HEK293 (cell line): Measurements from ENCODE around the gene ABHD12.

ENCODE experiments used
- CTCF ChIA-PET: fragments of 350-600 bp; formaldehyde crosslinking; extraction: SDS; loops from one replicate; lab custom pipeline; 2021; ENCODE audit warnings: antibody characterized with exemption; lab: Yijun Ruan, JAX
- POLR2A ChIA-PET: fragments of 300-600 bp; formaldehyde crosslinking; extraction: SDS; loops from one replicate; lab custom pipeline; 2020; ENCODE audit warnings: antibody characterized with exemption, inconsistent platforms; lab: Yijun Ruan, JAX
- H3K27ac ChIP-seq: fragments of 200-500 bp; sonication (Bioruptor generic); 2 replicates; pipeline ENCODE4 v1.5.1; 2014; ENCODE audit warnings: low read depth, low read length, control low read depth, inconsistent platforms; ENCODE audit errors: extremely low read depth
- H3K36me3 ChIP-seq, 2 experiments: fragments of 200-500 bp in 1 of 2; sonication (Bioruptor generic) in 1 of 2; 1 replicate in 1 of 2; 2 replicates in 1 of 2; pipeline ENCODE4 v1.5.1; 2014 to 2017; ENCODE audit warnings: inconsistent platforms in 2 of 2, low read length in 2 of 2; ENCODE audit not compliant: control insufficient read depth in 2 of 2, insufficient read depth in 1 of 2
- H3K4me1 ChIP-seq: fragments of 200-500 bp; sonication (Bioruptor generic); 2 replicates; pipeline ENCODE4 v1.5.1; 2014; ENCODE audit warnings: mild to moderate bottlenecking, low read length, inconsistent platforms; ENCODE audit not compliant: control insufficient read depth, insufficient read depth
- H3K4me3 ChIP-seq: 2 replicates; pipeline ENCODE4 v1.5.1; 2011; ENCODE audit warnings: low read depth, mild to moderate bottlenecking, control low read depth, low read length, moderate library complexity
- H3K9me3 ChIP-seq: fragments of 200-500 bp; sonication (Bioruptor generic); 2 replicates; pipeline ENCODE4 v1.5.1; 2014; ENCODE audit warnings: low read depth, low read length, inconsistent platforms; ENCODE audit not compliant: control insufficient read depth, insufficient read depth
- CTCF ChIP-seq: fragments of 450-650 bp; formaldehyde crosslinking; IDR thresholded peaks from 2 replicates; pipeline ENCODE4 v1.5.1; 2016; ENCODE audit warnings: missing biosample characterization, missing genetic modification characterization
- GFI1B ChIP-seq: fragments of 450-650 bp; formaldehyde crosslinking; IDR thresholded peaks from 2 replicates; pipeline ENCODE4 v1.5.1; 2016; ENCODE audit warnings: missing biosample characterization, missing genetic modification characterization
- GLI2 ChIP-seq: fragments of 450-650 bp; formaldehyde crosslinking; IDR thresholded peaks from 2 replicates; pipeline ENCODE4; 2017; ENCODE audit warnings: missing biosample characterization, missing genetic modification characterization, low read depth, borderline replicate concordance
- GLIS1 ChIP-seq: fragments of 450-650 bp; formaldehyde crosslinking; IDR thresholded peaks from 2 replicates; pipeline ENCODE4 v1.5.1; 2016; ENCODE audit warnings: missing biosample characterization, missing genetic modification characterization
- GLIS2 ChIP-seq: fragments of 450-650 bp; formaldehyde crosslinking; IDR thresholded peaks from 2 replicates; pipeline ENCODE4 v1.5.1; 2016; ENCODE audit warnings: missing biosample characterization, missing genetic modification characterization
- KLF16 ChIP-seq: fragments of 450-650 bp; formaldehyde crosslinking; IDR thresholded peaks from 2 replicates; pipeline ENCODE4 v1.5.1; 2017; ENCODE audit warnings: missing biosample characterization, missing genetic modification characterization
- PATZ1 ChIP-seq: fragments of 450-650 bp; formaldehyde crosslinking; IDR thresholded peaks from 2 replicates; pipeline ENCODE4 v1.5.1; 2016; ENCODE audit warnings: missing biosample characterization, missing genetic modification characterization
- REST ChIP-seq: fragments of 450-650 bp; formaldehyde crosslinking; IDR thresholded peaks from 2 replicates; pipeline ENCODE4 v1.5.1; 2016; ENCODE audit warnings: missing biosample characterization, missing genetic modification characterization
- SP7 ChIP-seq: fragments of 450-650 bp; formaldehyde crosslinking; IDR thresholded peaks from 2 replicates; pipeline ENCODE4 v1.5.1; 2016; ENCODE audit warnings: missing biosample characterization, missing genetic modification characterization
- ZBTB10 ChIP-seq: fragments of 450-650 bp; formaldehyde crosslinking; IDR thresholded peaks from 2 replicates; pipeline ENCODE4 v1.5.1; 2016; ENCODE audit warnings: missing biosample characterization, missing genetic modification characterization
- ZFP41 ChIP-seq: fragments of 450-650 bp; formaldehyde crosslinking; IDR thresholded peaks from 2 replicates; pipeline ENCODE4 v1.5.1; 2016; ENCODE audit warnings: missing biosample characterization, missing genetic modification characterization, borderline replicate concordance
- ZIC2 ChIP-seq: fragments of 450-650 bp; formaldehyde crosslinking; IDR thresholded peaks from 2 replicates; pipeline ENCODE4 v1.5.1; 2016; ENCODE audit warnings: missing biosample characterization, missing genetic modification characterization
- ZNF10 ChIP-seq: fragments of 450-650 bp; formaldehyde crosslinking; IDR thresholded peaks from 2 replicates; pipeline ENCODE4 v1.5.1; 2017; ENCODE audit warnings: missing biosample characterization, missing genetic modification characterization
- ZNF138 ChIP-seq: fragments of 450-650 bp; formaldehyde crosslinking; IDR thresholded peaks from 2 replicates; pipeline ENCODE4 v1.5.1; 2016; ENCODE audit warnings: missing biosample characterization, missing genetic modification characterization, borderline replicate concordance
- ZNF2 ChIP-seq: fragments of 450-650 bp; formaldehyde crosslinking; IDR thresholded peaks from 2 replicates; pipeline ENCODE4 v1.5.1; 2016; ENCODE audit warnings: missing biosample characterization, missing genetic modification characterization
- ZNF398 ChIP-seq: fragments of 450-650 bp; formaldehyde crosslinking; IDR thresholded peaks from 2 replicates; pipeline ENCODE4 v1.5.1; 2017; ENCODE audit warnings: missing biosample characterization, missing genetic modification characterization
- ZNF514 ChIP-seq: fragments of 450-650 bp; formaldehyde crosslinking; IDR thresholded peaks from 2 replicates; pipeline ENCODE4 v1.5.1; 2016; ENCODE audit warnings: missing biosample characterization, missing genetic modification characterization
- ZNF596 ChIP-seq: fragments of 450-650 bp; IDR thresholded peaks from 2 replicates; pipeline ENCODE4 v1.5.0; 2018; ENCODE audit warnings: missing biosample characterization, mild to moderate bottlenecking, missing genetic modification characterization, moderate library complexity
- ZNF610 ChIP-seq: fragments of 450-650 bp; formaldehyde crosslinking; IDR thresholded peaks from 2 replicates; pipeline ENCODE4 v1.5.1; 2016; ENCODE audit warnings: missing biosample characterization, missing genetic modification characterization, borderline replicate concordance
- ZNF624 ChIP-seq: fragments of 450-650 bp; formaldehyde crosslinking; IDR thresholded peaks from 2 replicates; pipeline ENCODE4 v1.5.1; 2017; ENCODE audit warnings: missing biosample characterization, missing genetic modification characterization
- ZNF658 ChIP-seq: fragments of 450-650 bp; formaldehyde crosslinking; IDR thresholded peaks from 2 replicates; pipeline ENCODE4; 2016; ENCODE audit warnings: missing biosample characterization, missing genetic modification characterization
- ZNF664 ChIP-seq: fragments of 450-650 bp; formaldehyde crosslinking; IDR thresholded peaks from 2 replicates; pipeline ENCODE4 v1.5.1; 2016; ENCODE audit warnings: missing biosample characterization, missing genetic modification characterization

Gene ABHD12

GRCh38 chr20:25310268-25310920 lies 80.2 kb downstream of the ABHD12 start:
- ChIA-PET POLR2A (interaction anchor here (1.0 kb wide), 2 partner anchors 81 to 88 kb away, joined by 3 to 9 read pairs; no protein-coding TSS in a partner anchor), CTCF (interaction anchor here (0.7 to 1.8 kb wide), 4 partner anchors 11 to 96 kb away, joined by 3 to 8 read pairs (median 4); no protein-coding TSS in a partner anchor)
- TF ChIP-seq ZIC2 (tag by site-specific recombination) (peak; percentile 25; the same call in 1 of the 2 replicates), ZNF624 (tag by site-specific recombination) (no peak), ZNF138 (no peak), REST (tag by site-specific recombination) (no peak), GLI2 (tag by site-specific recombination) (no peak), ZNF10 (no peak; the same call in 1 of the 2 replicates), GFI1B (tag by site-specific recombination) (no peak), ZNF664 (tag by site-specific recombination) (no peak), ZNF610 (tag by site-specific recombination) (no peak), CTCF (tag by site-specific recombination) (0 out of 2 replicates have a peak, but pooled peaks have one; percentile 51), ZNF514 (tag by site-specific recombination) (no peak), ZNF398 (tag by site-specific recombination) (peak; percentile 88), ZNF658 (tag by site-specific recombination) (no peak), GLIS2 (tag by site-specific recombination) (peak; percentile 81), KLF16 (tag by site-specific recombination) (no peak), ZNF596 (tag by site-specific recombination) (no peak), ZFP41 (tag by site-specific recombination) (no peak), GLIS1 (tag by site-specific recombination) (peak; percentile 91), SP7 (tag by site-specific recombination) (peak; percentile 97), ZNF2 (tag by site-specific recombination) (no peak), PATZ1 (tag by site-specific recombination) (peak; percentile 81), ZBTB10 (tag by site-specific recombination) (peak; percentile 70; the same call in 1 of the 2 replicates)

More at GRCh38 chr20:25310268-25310920, 80.2 kb downstream of the ABHD12 start:
- peaks cover 9 to 32% of the 10 kb centered on the region in 2 experiments; a peak in 2 of 3 replicates for H3K36me3 ChIP-seq
- H3K9me3 ChIP-seq, result no peaks in the 10 kb centered on the region
- no peak overlapping the region; the same call in 1 of the 2 replicates for H3K27ac ChIP-seq
- peaks cover 7% of the 10 kb centered on the region for H3K4me1 ChIP-seq
- no peak overlapping the region; the same call in 1 of the 2 replicates for H3K4me3 ChIP-seq
